Activated T-helper 1 cell treated with anti-CD3 and anti-CD28 coated beads, Interleukin-12 subunit alpha, Interleukin-12 subunit beta, Interleukin-2, Interleukin-4 antibody, amounts not matched to agents 30 ng/mL and 10 ng/mL and 1 ng/mL, durations not matched to agents 14 hours and 24 hours and 36 hours (primary cell): Measurements from ENCODE around the gene TBC1D32. TPM values are rescaled to one million over a fixed set of nuclear protein-coding genes. Genes with fewer than 3 reads are reported as not detected.
"Not testable (repeated sequence)": the region's sequence is repeated elsewhere in the genome, so short reads cannot be mapped to it uniquely, and the experiment has no call there.

Source experiments
- DNase-seq: peaks from one replicate; pipeline ENCODE4 v3.0.0; 2021; ENCODE audit warnings: low spot score
- H3K27ac Mint-ChIP-seq: one replicate; pipeline ENCODE4 v1.8.0; 2021; ENCODE audit warnings: mild to moderate bottlenecking, mixed read lengths
- H3K27me3 Mint-ChIP-seq: one replicate; pipeline ENCODE4 v1.8.0; 2022; ENCODE audit warnings: mild to moderate bottlenecking, moderate library complexity, mixed read lengths; ENCODE audit not compliant: insufficient read depth
- H3K36me3 Mint-ChIP-seq: one replicate; pipeline ENCODE4 v1.8.0; 2021; ENCODE audit warnings: low read depth, mixed read lengths
- H3K4me1 Mint-ChIP-seq: one replicate; pipeline ENCODE4 v1.8.0; 2021; ENCODE audit warnings: low read depth, mixed read lengths
- H3K4me3 Mint-ChIP-seq: one replicate; pipeline ENCODE4 v1.8.0; 2021; ENCODE audit warnings: mild to moderate bottlenecking, moderate library complexity, mixed read lengths
- H3K9me3 Mint-ChIP-seq: one replicate; pipeline ENCODE4 v1.8.0; 2021; ENCODE audit warnings: mixed read lengths
- intact Hi-C: fragments of 100-400 bp; cut with micrococcal nuclease; formaldehyde crosslinking; loops from one replicate; pipeline ENCODE4 v1.15.1; 2024
- total RNA-seq: library from RNA; stranded (reverse); gene quantifications from 2 replicates; pipeline ENCODE4 v1.2.3, GENCODE V29; 2022

TBC1D32 gene
- total RNA-seq, 1 donor from 2014 or later, result 7.9 TPM

GRCh38 chr6:121237859-121238258 is 96.4 kb downstream of the TBC1D32 start:
- Mint-ChIP-seq H3K27ac (no peak overlapping the region), H3K27me3 (no peaks in the 10 kb centered on the region), H3K36me3 (peaks cover 2% of the 10 kb centered on the region), H3K4me1 (peaks cover 5% of the 10 kb centered on the region), H3K4me3 (no peak overlapping the region), H3K9me3 (no peaks in the 10 kb centered on the region)
- intact Hi-C loops, result no loop called here
- DNase-seq, result no peak

GRCh38 chr6:121236984-121237383 is 97.3 kb downstream of the TBC1D32 start:
- Mint-ChIP-seq H3K36me3 (peaks cover 2% of the 10 kb centered on the region), H3K4me1 (peaks cover 5% of the 10 kb centered on the region), H3K4me3 (no peak overlapping the region), H3K27me3 (no peaks in the 10 kb centered on the region), H3K9me3 (no peaks in the 10 kb centered on the region), H3K27ac (no peak overlapping the region)
- intact Hi-C loops, result no loop called here
- DNase-seq, result no peak

GRCh38 chr6:121235386-121235785 is 98.9 kb downstream of the TBC1D32 start:
- H3K4me3 Mint-ChIP-seq, result no peak overlapping the region
- intact Hi-C loops, result no loop called here

GRCh38 chr6:121223930-121224329 is 110.3 kb downstream of the TBC1D32 start:
- no peaks in the 10 kb centered on the region for H3K9me3 Mint-ChIP-seq
- no peak for DNase-seq
- no peak overlapping the region for H3K27ac Mint-ChIP-seq
- no peak overlapping the region for H3K4me3 Mint-ChIP-seq
- intact Hi-C loops, result no loop called here
- H3K27me3 Mint-ChIP-seq, result no peaks in the 10 kb centered on the region
- no peaks in the 10 kb centered on the region for H3K36me3 Mint-ChIP-seq
- no peaks in the 10 kb centered on the region for H3K4me1 Mint-ChIP-seq

More at GRCh38 chr6:121235386-121235785, 98.9 kb downstream of the TBC1D32 start:
- Mint-ChIP-seq H3K4me1 (peaks cover 5% of the 10 kb centered on the region), H3K27me3 (no peaks in the 10 kb centered on the region), H3K9me3 (no peaks in the 10 kb centered on the region), H3K27ac (no peak overlapping the region), H3K36me3 (no peaks in the 10 kb centered on the region)
- DNase-seq, result no peak

GRCh38 chr6:121223212-121223611 is 111.1 kb downstream of the TBC1D32 start:
- Mint-ChIP-seq H3K36me3 (no peaks in the 10 kb centered on the region), H3K27ac (no peak overlapping the region), H3K4me1 (no peaks in the 10 kb centered on the region), H3K27me3 (no peaks in the 10 kb centered on the region), H3K4me3 (no peak overlapping the region), H3K9me3 (no peaks in the 10 kb centered on the region)
- no peak for DNase-seq
- intact Hi-C loops, result no loop called here

- no peaks in the 10 kb centered on the region for H3K36me3 Mint-ChIP-seq
- no peak for DNase-seq
- no peaks in the 10 kb centered on the region for H3K27me3 Mint-ChIP-seq
- peaks cover 3% of the 10 kb centered on the region for H3K9me3 Mint-ChIP-seq
- H3K4me3 Mint-ChIP-seq, result no peak overlapping the region
- intact Hi-C loops, result no loop called here
- H3K27ac Mint-ChIP-seq, result no peak overlapping the region
- no peaks in the 10 kb centered on the region for H3K4me1 Mint-ChIP-seq
Observed at GRCh38 chr6:121222656-121223055, 111.6 kb downstream of the TBC1D32 start.

GRCh38 chr6:121216928-121217327 is 117.4 kb downstream of the TBC1D32 start:
- no peak for DNase-seq
- Mint-ChIP-seq H3K4me3 (no peak overlapping the region), H3K27me3 (no peaks in the 10 kb centered on the region), H3K36me3 (peaks cover 8% of the 10 kb centered on the region), H3K4me1 (no peaks in the 10 kb centered on the region), H3K9me3 (peaks cover 20% of the 10 kb centered on the region), H3K27ac (no peak overlapping the region)
- intact Hi-C loops, result no loop called here

GRCh38 chr6:121213341-121213740 is 120.9 kb downstream of the TBC1D32 start:
- peaks cover 29% of the 10 kb centered on the region for H3K9me3 Mint-ChIP-seq
- H3K27me3 Mint-ChIP-seq, DNase-seq, H3K4me3 Mint-ChIP-seq, H3K27ac Mint-ChIP-seq, intact Hi-C loops, H3K4me1 Mint-ChIP-seq, H3K36me3 Mint-ChIP-seq: not testable (repeated sequence)

GRCh38 chr6:121210943-121211342 is 123.3 kb downstream of the TBC1D32 start:
- H3K4me1 Mint-ChIP-seq, result no peaks in the 10 kb centered on the region

GRCh38 chr6:121205569-121205968 is 128.7 kb downstream of the TBC1D32 start:
- no peak overlapping the region for H3K27ac Mint-ChIP-seq
- no peak overlapping the region for H3K4me3 Mint-ChIP-seq
- intact Hi-C loops, result no loop called here
- no peak for DNase-seq
- peaks cover 14% of the 10 kb centered on the region for H3K9me3 Mint-ChIP-seq
- no peaks in the 10 kb centered on the region for H3K4me1 Mint-ChIP-seq
- no peaks in the 10 kb centered on the region for H3K27me3 Mint-ChIP-seq
- peaks cover 3% of the 10 kb centered on the region for H3K36me3 Mint-ChIP-seq

More at GRCh38 chr6:121210943-121211342, 123.3 kb downstream of the TBC1D32 start:
- Mint-ChIP-seq H3K27me3 (no peaks in the 10 kb centered on the region), H3K27ac (no peak overlapping the region), H3K9me3 (peaks cover 25% of the 10 kb centered on the region), H3K4me3 (no peak overlapping the region), H3K36me3 (peaks cover 10% of the 10 kb centered on the region)
- intact Hi-C loops, result no loop called here
- no peak for DNase-seq

GRCh38 chr6:121201105-121201504 is 133.2 kb downstream of the TBC1D32 start:
- H3K4me1 Mint-ChIP-seq, result no peaks in the 10 kb centered on the region
- no peak for DNase-seq
- no peak overlapping the region for H3K27ac Mint-ChIP-seq
- no peak overlapping the region for H3K4me3 Mint-ChIP-seq
- intact Hi-C loops, result no loop called here
- H3K9me3 Mint-ChIP-seq, result no peaks in the 10 kb centered on the region
- H3K36me3 Mint-ChIP-seq, result no peaks in the 10 kb centered on the region
- no peaks in the 10 kb centered on the region for H3K27me3 Mint-ChIP-seq

GRCh38 chr6:121196042-121196441 is 138.2 kb downstream of the TBC1D32 start:
- H3K27me3 Mint-ChIP-seq, DNase-seq, H3K9me3 Mint-ChIP-seq, H3K27ac Mint-ChIP-seq, H3K4me3 Mint-ChIP-seq, H3K36me3 Mint-ChIP-seq, H3K4me1 Mint-ChIP-seq, intact Hi-C loops: not testable (repeated sequence)

- Mint-ChIP-seq H3K4me1 (no peaks in the 10 kb centered on the region), H3K27ac (no peak overlapping the region), H3K9me3 (no peaks in the 10 kb centered on the region), H3K36me3 (no peaks in the 10 kb centered on the region), H3K4me3 (no peak overlapping the region), H3K27me3 (no peaks in the 10 kb centered on the region)
- intact Hi-C loops, result no loop called here
- no peak for DNase-seq
Observed at GRCh38 chr6:121190122-121190521, 144.2 kb downstream of the TBC1D32 start.

GRCh38 chr6:121188356-121188755 is 145.9 kb downstream of the TBC1D32 start:
- H3K4me3 Mint-ChIP-seq, result no peak overlapping the region
- intact Hi-C loops, result no loop called here

More at GRCh38 chr6:121188356-121188755, 145.9 kb downstream of the TBC1D32 start:
- H3K9me3 Mint-ChIP-seq, result no peaks in the 10 kb centered on the region
- H3K36me3 Mint-ChIP-seq, result no peaks in the 10 kb centered on the region
- H3K27me3 Mint-ChIP-seq, result no peaks in the 10 kb centered on the region
- DNase-seq, result no peak
- no peak overlapping the region for H3K27ac Mint-ChIP-seq
- no peaks in the 10 kb centered on the region for H3K4me1 Mint-ChIP-seq
